HL-60 (cell line): ENCODE results near the gene SCYGR4.
A peak's percentile ranks its signal among the peaks of the same experiment; 100 is the strongest.

Experiments used
- DNase-seq, 2 experiments: peaks; one replicate each; pipeline ENCODE4 v3.0.0-alpha.2; 2010 to 2020; ENCODE audit warnings: low read depth in 1 of 2, low spot score in 1 of 2
- H3K27ac ChIP-seq: fragments of 250-450 bp; sonication (Bioruptor Pico); replicated peaks from 2 replicates; pipeline ENCODE4 v1.5.1; 2020; ENCODE audit warnings: mild to moderate bottlenecking, moderate library complexity
- H3K27me3 ChIP-seq: fragments of 250-450 bp; sonication (Bioruptor Pico); 2 replicates; pipeline ENCODE4 v1.5.1; 2021; ENCODE audit warnings: mild to moderate bottlenecking, moderate library complexity; ENCODE audit not compliant: insufficient read depth, poor library complexity, severe bottlenecking
- H3K4me3 ChIP-seq: replicated peaks from 2 replicates; pipeline ENCODE4 v1.5.1; 2011; ENCODE audit warnings: mild to moderate bottlenecking, control low read depth, low read length; ENCODE audit not compliant: insufficient read depth
- GABPA ChIP-seq: IDR thresholded peaks from 2 replicates; pipeline ENCODE4 v1.6.1; 2012; ENCODE audit warnings: low read depth
- POLR2AphosphoS5 ChIP-seq: IDR thresholded peaks from 2 replicates; pipeline ENCODE4 v1.6.1; 2012; ENCODE audit warnings: low read depth
- SPI1 ChIP-seq: IDR thresholded peaks from 2 replicates; pipeline ENCODE4 v1.6.1; 2012; ENCODE audit warnings: low read depth, mild to moderate bottlenecking, borderline replicate concordance
- TF ChIP-seq, protein P1 (sequence below): IDR thresholded peaks from 2 replicates; pipeline ENCODE4 v1.6.1; 2012; ENCODE audit warnings: low read depth; ENCODE audit not compliant: insufficient replicate concordance
- TF ChIP-seq, protein P2 (sequence below): IDR thresholded peaks from one replicate; pipeline ENCODE4 v1.5.1; 2011; ENCODE audit warnings: low read length, control low read depth, inconsistent platforms; ENCODE audit not compliant: insufficient read depth

Gene SCYGR4

DNA sequence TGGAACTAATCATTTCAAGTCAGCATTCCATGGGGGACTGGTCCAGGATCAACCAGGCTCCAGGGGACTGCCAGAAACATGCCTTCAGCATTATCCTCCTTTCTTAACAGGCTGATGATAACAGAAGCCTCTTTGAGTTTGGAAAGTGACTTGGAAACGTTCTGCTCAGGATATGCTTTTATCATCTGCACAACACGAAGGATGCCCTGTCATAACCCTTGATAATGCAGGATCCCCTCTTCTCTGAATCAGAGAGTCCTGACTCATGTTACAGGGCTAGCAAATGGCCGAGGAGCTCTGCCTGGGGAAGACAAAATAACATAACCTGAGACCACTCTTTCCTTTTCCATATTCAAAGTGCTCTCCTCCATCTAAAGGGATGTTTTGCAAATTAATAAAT is 9.4 kb upstream of the SCYGR4 start:
- H3K27ac ChIP-seq, result no peak overlapping the region
- H3K27me3 ChIP-seq, result peaks cover 7% of the 10 kb centered on the region
- DNase-seq, result no peak
- TF ChIP-seq POLR2AphosphoS5 (no peak), GABPA (no peak), SPI1 (no peak)
- TF ChIP-seq, protein P1, sequence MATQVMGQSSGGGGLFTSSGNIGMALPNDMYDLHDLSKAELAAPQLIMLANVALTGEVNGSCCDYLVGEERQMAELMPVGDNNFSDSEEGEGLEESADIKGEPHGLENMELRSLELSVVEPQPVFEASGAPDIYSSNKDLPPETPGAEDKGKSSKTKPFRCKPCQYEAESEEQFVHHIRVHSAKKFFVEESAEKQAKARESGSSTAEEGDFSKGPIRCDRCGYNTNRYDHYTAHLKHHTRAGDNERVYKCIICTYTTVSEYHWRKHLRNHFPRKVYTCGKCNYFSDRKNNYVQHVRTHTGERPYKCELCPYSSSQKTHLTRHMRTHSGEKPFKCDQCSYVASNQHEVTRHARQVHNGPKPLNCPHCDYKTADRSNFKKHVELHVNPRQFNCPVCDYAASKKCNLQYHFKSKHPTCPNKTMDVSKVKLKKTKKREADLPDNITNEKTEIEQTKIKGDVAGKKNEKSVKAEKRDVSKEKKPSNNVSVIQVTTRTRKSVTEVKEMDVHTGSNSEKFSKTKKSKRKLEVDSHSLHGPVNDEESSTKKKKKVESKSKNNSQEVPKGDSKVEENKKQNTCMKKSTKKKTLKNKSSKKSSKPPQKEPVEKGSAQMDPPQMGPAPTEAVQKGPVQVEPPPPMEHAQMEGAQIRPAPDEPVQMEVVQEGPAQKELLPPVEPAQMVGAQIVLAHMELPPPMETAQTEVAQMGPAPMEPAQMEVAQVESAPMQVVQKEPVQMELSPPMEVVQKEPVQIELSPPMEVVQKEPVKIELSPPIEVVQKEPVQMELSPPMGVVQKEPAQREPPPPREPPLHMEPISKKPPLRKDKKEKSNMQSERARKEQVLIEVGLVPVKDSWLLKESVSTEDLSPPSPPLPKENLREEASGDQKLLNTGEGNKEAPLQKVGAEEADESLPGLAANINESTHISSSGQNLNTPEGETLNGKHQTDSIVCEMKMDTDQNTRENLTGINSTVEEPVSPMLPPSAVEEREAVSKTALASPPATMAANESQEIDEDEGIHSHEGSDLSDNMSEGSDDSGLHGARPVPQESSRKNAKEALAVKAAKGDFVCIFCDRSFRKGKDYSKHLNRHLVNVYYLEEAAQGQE, result no peak
- TF ChIP-seq, protein P2, sequence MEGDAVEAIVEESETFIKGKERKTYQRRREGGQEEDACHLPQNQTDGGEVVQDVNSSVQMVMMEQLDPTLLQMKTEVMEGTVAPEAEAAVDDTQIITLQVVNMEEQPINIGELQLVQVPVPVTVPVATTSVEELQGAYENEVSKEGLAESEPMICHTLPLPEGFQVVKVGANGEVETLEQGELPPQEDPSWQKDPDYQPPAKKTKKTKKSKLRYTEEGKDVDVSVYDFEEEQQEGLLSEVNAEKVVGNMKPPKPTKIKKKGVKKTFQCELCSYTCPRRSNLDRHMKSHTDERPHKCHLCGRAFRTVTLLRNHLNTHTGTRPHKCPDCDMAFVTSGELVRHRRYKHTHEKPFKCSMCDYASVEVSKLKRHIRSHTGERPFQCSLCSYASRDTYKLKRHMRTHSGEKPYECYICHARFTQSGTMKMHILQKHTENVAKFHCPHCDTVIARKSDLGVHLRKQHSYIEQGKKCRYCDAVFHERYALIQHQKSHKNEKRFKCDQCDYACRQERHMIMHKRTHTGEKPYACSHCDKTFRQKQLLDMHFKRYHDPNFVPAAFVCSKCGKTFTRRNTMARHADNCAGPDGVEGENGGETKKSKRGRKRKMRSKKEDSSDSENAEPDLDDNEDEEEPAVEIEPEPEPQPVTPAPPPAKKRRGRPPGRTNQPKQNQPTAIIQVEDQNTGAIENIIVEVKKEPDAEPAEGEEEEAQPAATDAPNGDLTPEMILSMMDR, result no peak
- no peak overlapping the region for H3K4me3 ChIP-seq

DNA sequence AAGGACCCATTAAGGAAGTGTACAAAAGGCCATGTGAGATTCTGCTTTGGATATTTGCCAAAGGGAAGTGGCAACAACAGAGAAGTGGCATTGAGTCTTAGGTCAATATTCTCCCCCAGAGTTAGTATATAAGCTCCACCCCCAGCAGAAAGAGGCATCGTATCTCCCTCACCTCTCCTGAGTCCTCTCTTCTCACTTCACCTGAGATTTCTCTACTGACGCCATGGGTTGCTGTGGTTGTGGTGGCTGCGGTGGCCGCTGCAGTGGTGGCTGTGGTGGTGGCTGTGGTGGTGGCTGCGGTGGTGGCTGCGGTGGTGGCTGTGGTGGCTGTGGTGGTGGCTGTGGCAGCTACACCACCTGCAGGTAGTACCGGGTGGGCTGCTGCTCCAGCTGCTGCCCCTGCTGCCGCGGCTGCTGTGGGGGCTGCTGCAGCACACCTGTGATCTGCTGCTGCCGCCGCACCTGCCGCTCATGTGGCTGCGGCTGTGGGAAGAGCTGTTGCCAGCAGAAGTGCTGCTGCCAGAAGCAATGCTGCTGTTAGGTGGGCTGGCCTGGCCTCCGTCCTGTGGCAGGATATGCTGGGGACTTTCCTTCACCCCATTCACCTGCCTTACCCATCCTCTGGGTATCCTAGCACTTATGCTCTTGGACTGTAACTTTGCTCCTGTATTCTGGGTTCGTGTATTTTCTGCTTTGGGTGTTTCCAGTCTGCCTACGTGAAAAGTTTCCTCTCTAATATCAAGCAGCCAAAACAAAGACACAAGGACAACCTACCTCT is 8.5 kb upstream of the SCYGR4 start:
- DNase-seq, result peak; percentile 68 to 78
- H3K27ac ChIP-seq, result no peak overlapping the region
- peaks cover 9% of the 10 kb centered on the region for H3K27me3 ChIP-seq
- no peak overlapping the region for H3K4me3 ChIP-seq
- TF ChIP-seq, protein P2, result no peak
- TF ChIP-seq SPI1 (peak; percentile 94), POLR2AphosphoS5 (peak; percentile 66)

DNA sequence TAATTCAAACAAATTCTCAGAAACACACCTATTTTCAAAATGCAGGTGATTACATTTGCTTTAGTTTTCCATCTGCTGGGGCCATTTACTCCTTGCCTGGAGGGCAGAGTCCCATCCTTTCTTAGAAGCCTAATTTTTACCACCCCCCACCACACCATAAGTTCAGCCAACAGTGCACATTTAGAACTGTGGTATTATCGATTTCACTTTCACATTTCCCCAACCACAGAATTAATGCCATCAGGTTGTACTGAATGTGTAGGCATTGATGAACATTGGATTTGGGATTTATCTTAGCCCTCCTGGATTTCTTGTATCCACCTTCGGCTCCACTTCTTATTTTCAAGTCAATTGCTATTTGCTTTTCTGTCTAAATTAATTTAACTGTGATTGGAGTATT is 7.2 kb upstream of the SCYGR4 start:
- DNase-seq, result no peak
- H3K27ac ChIP-seq, result no peak overlapping the region
- H3K27me3 ChIP-seq, result peaks cover 14% of the 10 kb centered on the region
- TF ChIP-seq, protein P1, result no peak
- no peak overlapping the region for H3K4me3 ChIP-seq

DNA sequence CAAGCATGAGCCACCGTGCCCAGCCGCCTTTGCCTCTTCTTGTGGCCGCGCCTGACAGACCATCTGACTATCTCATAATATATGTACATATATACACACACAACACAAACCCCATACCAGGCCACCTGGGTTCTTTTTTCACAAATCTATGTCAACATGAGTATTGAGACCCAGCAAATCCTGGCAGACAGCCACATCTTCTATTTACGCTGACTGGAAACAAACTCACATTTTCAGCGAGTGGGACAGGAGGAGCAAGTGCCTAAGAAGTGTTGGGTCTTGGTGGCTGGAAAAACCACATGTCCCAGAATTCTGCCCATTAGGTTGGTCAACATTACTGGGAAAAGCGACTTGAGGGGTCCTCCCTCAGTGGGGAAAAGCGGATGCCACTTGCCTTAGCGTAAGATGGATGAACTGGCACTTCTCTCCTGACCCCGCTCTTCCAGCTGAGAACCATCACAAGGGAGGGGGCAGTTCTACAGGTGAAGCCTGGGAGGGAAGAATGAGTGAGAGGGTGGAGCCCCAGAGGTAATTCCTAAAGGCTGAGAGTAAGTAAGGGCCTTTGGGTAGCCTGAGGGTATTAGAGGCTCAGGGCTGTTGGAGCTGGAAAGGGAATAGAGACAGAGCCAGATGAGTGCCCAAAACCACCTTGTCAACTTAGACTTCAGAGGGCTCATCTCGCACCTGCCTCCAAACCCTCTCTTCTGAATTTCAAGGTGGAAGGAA is 4.6 kb upstream of the SCYGR4 start:
- Histone ChIP-seq H3K27ac (no peak overlapping the region), H3K4me3 (no peak overlapping the region), H3K27me3 (peaks cover 14% of the 10 kb centered on the region)
- no peak for DNase-seq
- TF ChIP-seq SPI1, result no peak
- TF ChIP-seq, protein P1, result no peak
- no peak for TF ChIP-seq POLR2AphosphoS5
- TF ChIP-seq, protein P2, result no peak
- no peak for TF ChIP-seq GABPA
